GM13977 (cell line): ENCODE measurements around the gene ZKSCAN7.

Experiments
- DNase-seq: peaks from one replicate; pipeline ENCODE4 v3.0.0; 2012; ENCODE audit warnings: low spot score
- CTCF ChIP-seq: IDR thresholded peaks from 2 replicates; pipeline ENCODE4 v1.5.1; 2012; ENCODE audit warnings: mild to moderate bottlenecking, control low read depth; ENCODE audit not compliant: insufficient read depth; ENCODE audit errors: extremely low read depth, missing control alignments
- in situ Hi-C: fragments of 300-500 bp; cut with MboI; formaldehyde crosslinking; loops from one replicate; pipeline ENCODE4 v1.12.0; 2022; ENCODE audit warnings: low sequenced_read_pairs, low pct_unique_long_range_greater_than_20kb, mixed read lengths, inconsistent platforms; ENCODE audit not compliant: unreplicated experiment

Gene ZKSCAN7

DNA sequence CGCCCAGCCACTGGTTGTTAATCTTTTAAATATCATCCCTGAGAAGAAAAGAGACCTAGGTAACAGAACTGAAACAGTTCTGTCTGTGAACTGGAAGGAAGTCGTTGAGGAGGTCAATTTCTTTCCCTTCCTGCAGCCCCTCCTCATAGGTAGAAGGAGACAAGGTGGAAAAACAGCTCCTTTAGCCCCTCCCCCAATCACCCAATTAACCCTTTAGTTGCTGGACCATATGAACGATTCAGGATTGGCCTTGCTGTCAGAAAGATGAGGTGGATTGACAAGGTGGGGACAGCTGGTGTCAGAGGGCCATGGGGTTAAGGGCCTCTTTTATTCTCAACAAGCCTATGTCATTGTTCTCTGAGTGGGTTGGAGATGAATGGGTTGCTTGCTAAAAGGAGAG lies 41.5 kb upstream of the ZKSCAN7 start:
- in situ Hi-C loops: no loop called here
- DNase-seq: no peak

GRCh38 chr3:44516230-44516629 lies 38.8 kb upstream of the ZKSCAN7 start:
- in situ Hi-C loops: no loop called here
- DNase-seq: no peak

More for the DNA sequence above, 41.5 kb upstream of the ZKSCAN7 start:
- TF ChIP-seq CTCF: no peak

GRCh38 chr3:44518782-44519156 lies 36.2 kb upstream of the ZKSCAN7 start:
- no peak for DNase-seq
- in situ Hi-C loops: no loop called here
- no peak for TF ChIP-seq CTCF

More at GRCh38 chr3:44516230-44516629, 38.8 kb upstream of the ZKSCAN7 start:
- TF ChIP-seq CTCF: no peak

DNA sequence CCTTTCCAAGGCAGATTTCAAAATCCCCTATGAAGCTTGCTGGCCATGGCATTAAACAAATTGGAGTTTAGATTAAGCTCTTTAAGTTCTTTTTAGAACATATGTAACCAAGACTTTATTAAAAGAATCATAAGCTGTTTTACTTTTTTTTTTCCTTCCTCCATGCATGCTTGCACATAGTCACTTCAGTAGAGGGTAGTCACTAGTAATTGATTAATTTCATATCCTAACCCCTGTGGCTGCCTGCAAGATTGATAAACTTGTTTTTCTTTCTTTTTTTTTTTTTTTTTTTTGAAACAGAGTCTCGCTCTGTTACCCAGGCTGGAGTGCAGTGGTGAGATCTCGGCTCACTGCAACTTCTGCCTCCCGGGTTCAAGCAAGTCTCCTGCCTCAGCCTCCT lies 33.3 kb upstream of the ZKSCAN7 start:
- in situ Hi-C loops: no loop called here

GRCh38 chr3:44522494-44522933 lies 32.5 kb upstream of the ZKSCAN7 start:
- in situ Hi-C loops: no loop called here
- no peak for TF ChIP-seq CTCF
- no peak for DNase-seq

More for the DNA sequence above, 33.3 kb upstream of the ZKSCAN7 start:
- no peak for TF ChIP-seq CTCF
- DNase-seq: no peak

GRCh38 chr3:44525060-44525459 lies 29.9 kb upstream of the ZKSCAN7 start:
- in situ Hi-C loops: no loop called here
- no peak for DNase-seq

More at GRCh38 chr3:44525060-44525459, 29.9 kb upstream of the ZKSCAN7 start:
- TF ChIP-seq CTCF: no peak
